A673 (cell line): ENCODE measurements around the gene ODC1.

Source experiments
- EZH2 ChIP-seq: fragments of 200-600 bp; sonication (generic); IDR thresholded peaks from 2 replicates; pipeline ENCODE4 v1.6.1; 2017; ENCODE audit warnings: borderline replicate concordance, low read depth, mild to moderate bottlenecking, mixed read lengths, antibody characterized with exemption, low read length; ENCODE audit not compliant: poor library complexity, severe bottlenecking
- TF ChIP-seq, protein P1 (sequence below): fragments of 300-800, 200-600 bp; sonication (generic); conservative IDR thresholded peaks from 2 replicates; pipeline ENCODE4 v1.5.1; 2017; ENCODE audit warnings: low read depth, mild to moderate bottlenecking, antibody characterized with exemption, low read length, moderate library complexity, mixed read lengths

GRCh38 chr2:10462178-10463083, 14.3 kb upstream of the ODC1 start:
- TF ChIP-seq EZH2, result no peak
- TF ChIP-seq, protein P1, sequence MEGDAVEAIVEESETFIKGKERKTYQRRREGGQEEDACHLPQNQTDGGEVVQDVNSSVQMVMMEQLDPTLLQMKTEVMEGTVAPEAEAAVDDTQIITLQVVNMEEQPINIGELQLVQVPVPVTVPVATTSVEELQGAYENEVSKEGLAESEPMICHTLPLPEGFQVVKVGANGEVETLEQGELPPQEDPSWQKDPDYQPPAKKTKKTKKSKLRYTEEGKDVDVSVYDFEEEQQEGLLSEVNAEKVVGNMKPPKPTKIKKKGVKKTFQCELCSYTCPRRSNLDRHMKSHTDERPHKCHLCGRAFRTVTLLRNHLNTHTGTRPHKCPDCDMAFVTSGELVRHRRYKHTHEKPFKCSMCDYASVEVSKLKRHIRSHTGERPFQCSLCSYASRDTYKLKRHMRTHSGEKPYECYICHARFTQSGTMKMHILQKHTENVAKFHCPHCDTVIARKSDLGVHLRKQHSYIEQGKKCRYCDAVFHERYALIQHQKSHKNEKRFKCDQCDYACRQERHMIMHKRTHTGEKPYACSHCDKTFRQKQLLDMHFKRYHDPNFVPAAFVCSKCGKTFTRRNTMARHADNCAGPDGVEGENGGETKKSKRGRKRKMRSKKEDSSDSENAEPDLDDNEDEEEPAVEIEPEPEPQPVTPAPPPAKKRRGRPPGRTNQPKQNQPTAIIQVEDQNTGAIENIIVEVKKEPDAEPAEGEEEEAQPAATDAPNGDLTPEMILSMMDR, result no peak
